Activated CD8-positive, alpha-beta memory T cell treated with anti-CD3 and anti-CD28 coated beads, Interleukin-2, amount 10 ng/mL, durations not matched to agents 7 days and 5 days (primary cell): ENCODE data around the gene FLII. TPM values are rescaled to one million over a fixed set of nuclear protein-coding genes. Genes with fewer than 3 reads are reported as not detected.

ENCODE experiments used
- ATAC-seq: fragments of 150-1000 bp; cut with Tn5 transposase; one replicate; pipeline ENCODE4 v1.10.0; 2021; ENCODE audit warnings: moderate library complexity
- CTCF ChIA-PET: fragments of 350-600 bp; sonication (Branson Sonifier 250); formaldehyde crosslinking; loops from one replicate; lab custom pipeline; 2021; ENCODE audit warnings: antibody characterized with exemption; lab: Charles Lee
- DNase-seq: peaks from one replicate; pipeline ENCODE4 v3.0.0-alpha.2; 2020
- H3K27ac Mint-ChIP-seq: one replicate; pipeline ENCODE4 v1.8.0; 2021; ENCODE audit warnings: mild to moderate bottlenecking, mixed read lengths
- H3K27me3 Mint-ChIP-seq: one replicate; pipeline ENCODE4 v1.8.0; 2021; ENCODE audit warnings: mixed read lengths
- H3K36me3 Mint-ChIP-seq: one replicate; pipeline ENCODE4 v1.8.0; 2021; ENCODE audit warnings: mild to moderate bottlenecking, mixed read lengths
- H3K4me1 Mint-ChIP-seq: one replicate; pipeline ENCODE4 v1.8.0; 2021; ENCODE audit warnings: mixed read lengths
- H3K4me3 Mint-ChIP-seq: one replicate; pipeline ENCODE4 v1.8.0; 2021; ENCODE audit warnings: mild to moderate bottlenecking, moderate library complexity, mixed read lengths
- H3K9me3 Mint-ChIP-seq: one replicate; pipeline ENCODE4 v1.8.0; 2022; ENCODE audit warnings: low read depth, mixed read lengths
- total RNA-seq, 2 experiments: library from RNA; stranded (reverse); gene quantifications; one replicate each; pipeline ENCODE4 v1.2.3, GENCODE V29; 2021

Gene FLII
- total RNA-seq, 2 experiments from 2014 or later, result 338 to 357 TPM

DNA sequence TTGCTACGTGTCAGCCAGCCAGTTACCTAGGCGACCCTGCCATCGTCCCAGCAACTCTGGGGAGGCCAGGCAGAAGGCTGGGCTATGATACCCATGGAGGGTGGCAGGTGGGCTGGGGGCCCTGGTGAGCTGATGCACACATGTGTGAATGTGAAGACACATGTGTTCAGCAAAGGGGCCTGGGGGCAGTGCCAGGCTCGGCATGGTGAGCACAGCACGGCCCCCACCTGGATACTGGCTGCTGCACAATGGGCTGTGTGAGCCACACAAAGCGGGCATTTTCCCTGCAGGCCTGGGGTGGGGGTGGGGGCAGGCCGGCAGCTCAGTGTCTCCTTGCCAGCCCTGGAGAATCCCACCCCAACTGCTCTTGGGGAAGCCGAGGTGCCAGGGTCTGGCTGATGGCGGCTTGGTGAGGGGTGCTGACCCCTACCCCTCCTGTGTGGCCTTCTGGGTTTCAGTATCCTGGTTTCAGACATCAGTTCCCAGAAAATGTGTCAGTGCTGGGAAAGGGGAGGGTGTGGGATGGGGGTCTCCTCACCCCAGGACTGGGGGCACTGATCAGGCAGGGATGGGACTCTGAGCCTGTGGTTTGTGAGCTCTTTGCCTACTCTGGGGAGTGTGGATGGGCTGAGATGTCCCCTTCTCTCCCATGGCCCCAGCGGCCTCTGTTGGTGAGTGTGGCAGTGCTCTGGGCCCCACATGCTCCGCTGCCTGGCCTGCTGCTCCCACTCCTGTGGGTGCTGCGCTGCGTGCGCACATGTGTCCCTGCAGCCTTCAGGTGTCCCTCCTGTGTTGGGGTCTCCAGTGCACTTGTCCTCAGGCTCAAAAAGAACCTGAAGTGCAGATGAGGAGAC is 28.0 kb downstream of the FLII start:
- CTCF ChIA-PET, result no interaction called here
- H3K9me3 Mint-ChIP-seq, result no peaks in the 10 kb centered on the region
- H3K27me3 Mint-ChIP-seq, result no peaks in the 10 kb centered on the region
- H3K4me3 Mint-ChIP-seq, result no peak overlapping the region
- DNase-seq, result no peak
- ATAC-seq, result no peak
- peaks cover 18% of the 10 kb centered on the region for H3K4me1 Mint-ChIP-seq
- no peak overlapping the region for H3K27ac Mint-ChIP-seq
- peaks cover 2% of the 10 kb centered on the region for H3K36me3 Mint-ChIP-seq

DNA sequence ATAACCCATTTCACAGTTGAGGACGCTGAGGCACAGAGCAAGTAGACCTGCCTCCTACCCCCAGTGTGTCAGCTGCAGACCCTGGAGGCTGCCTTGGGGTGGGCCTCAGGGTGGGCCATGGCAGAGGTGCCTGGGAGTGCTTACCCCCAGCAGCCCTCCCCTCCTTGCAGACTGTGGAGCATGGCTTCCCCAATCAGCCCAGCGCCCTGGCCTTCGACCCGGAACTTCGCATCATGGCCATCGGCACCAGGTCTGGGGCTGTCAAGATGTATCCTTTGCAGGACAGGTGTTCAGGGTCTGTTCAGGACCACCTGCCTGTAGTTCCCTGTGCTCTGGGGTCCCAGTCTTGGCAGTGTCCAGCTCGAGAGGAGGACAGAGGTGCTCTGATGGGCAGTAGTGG is 28.8 kb downstream of the FLII start:
- Mint-ChIP-seq H3K4me3 (no peak overlapping the region), H3K27ac (no peak overlapping the region)
- CTCF ChIA-PET, result no interaction called here

DNA sequence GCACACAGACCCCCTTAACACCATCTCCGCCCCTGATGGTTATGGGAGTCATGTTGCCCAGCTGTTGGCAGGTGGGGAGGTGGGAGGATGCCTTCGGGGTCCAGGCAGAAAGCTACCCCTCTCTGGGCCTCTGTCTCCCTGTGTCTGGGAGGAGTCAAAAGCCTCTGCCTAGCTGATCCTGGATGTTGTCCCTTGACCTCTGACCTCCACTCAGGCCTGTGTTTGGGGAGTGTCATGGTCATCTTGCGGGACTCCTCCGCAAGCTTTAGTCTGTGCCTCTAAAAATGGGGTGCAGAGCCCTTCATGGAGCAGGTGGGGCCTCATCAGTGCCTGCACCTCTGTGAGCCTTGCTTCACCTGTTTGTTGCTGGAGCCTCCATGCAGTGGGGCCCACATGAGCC is 29.3 kb downstream of the FLII start:
- Mint-ChIP-seq H3K36me3 (peaks cover 2% of the 10 kb centered on the region), H3K27ac (no peak overlapping the region), H3K27me3 (no peaks in the 10 kb centered on the region), H3K4me3 (no peak overlapping the region), H3K4me1 (peaks cover 19% of the 10 kb centered on the region), H3K9me3 (no peaks in the 10 kb centered on the region)
- DNase-seq (no peak), ATAC-seq (no peak)
- CTCF ChIA-PET, result no interaction called here

More for the DNA sequence above, 28.8 kb downstream of the FLII start:
- no peak for DNase-seq
- Mint-ChIP-seq H3K4me1 (peaks cover 19% of the 10 kb centered on the region), H3K27me3 (no peaks in the 10 kb centered on the region), H3K9me3 (no peaks in the 10 kb centered on the region), H3K36me3 (peaks cover 2% of the 10 kb centered on the region)
- ATAC-seq, result no peak

DNA sequence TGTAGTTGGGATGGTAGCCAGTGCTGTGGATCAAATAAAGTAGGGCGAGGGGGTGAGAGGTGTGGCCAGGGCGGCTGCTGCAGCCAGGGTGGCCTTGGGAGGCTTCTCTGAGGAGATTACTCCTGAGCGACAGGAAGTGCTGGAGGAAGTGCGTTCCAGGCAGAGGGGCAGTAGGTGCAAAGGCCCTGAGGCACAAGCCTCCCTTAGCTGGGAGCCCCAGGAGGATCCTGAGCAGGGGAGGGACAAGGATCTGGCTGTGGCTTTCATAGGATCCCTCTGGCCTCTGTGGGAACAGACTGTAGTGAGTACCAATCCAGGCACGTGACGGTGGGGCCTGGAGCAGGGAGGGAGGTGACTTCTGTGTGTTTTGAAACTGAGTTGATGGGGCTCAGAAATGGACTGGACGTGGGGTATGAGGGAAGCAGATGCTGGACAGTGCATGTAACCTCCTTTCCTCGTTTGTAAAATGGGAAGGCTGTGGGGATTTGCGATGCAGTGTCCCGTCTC is 30.3 kb downstream of the FLII start:
- Mint-ChIP-seq H3K27ac (no peak overlapping the region), H3K4me3 (no peak overlapping the region), H3K4me1 (peaks cover 19% of the 10 kb centered on the region), H3K27me3 (no peaks in the 10 kb centered on the region), H3K9me3 (no peaks in the 10 kb centered on the region), H3K36me3 (peaks cover 2% of the 10 kb centered on the region)
- CTCF ChIA-PET, result no interaction called here
- no peak for DNase-seq
- no peak for ATAC-seq

DNA sequence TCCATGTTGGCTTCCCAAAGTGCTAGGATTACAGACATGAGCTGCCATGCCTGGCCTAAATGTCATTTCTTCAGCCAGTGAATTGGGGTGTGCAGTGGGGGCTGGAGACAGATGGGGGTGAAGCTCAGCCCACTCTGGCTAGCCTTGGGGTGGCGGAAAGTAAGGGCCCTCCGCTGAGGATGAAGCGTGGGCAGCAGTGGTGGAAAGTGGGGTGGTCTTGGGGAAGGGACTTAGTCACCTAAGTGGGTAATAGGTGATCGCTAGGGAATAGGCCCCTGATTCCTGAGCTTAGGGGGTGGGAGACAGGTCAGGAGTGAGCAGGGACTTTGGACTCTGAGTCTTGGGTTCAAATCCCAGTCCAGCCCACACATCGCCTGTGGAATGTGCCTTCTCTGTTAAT is 30.9 kb downstream of the FLII start:
- Mint-ChIP-seq H3K4me1 (peaks cover 19% of the 10 kb centered on the region), H3K9me3 (no peaks in the 10 kb centered on the region), H3K4me3 (no peak overlapping the region), H3K27ac (no peak overlapping the region), H3K36me3 (peaks cover 2% of the 10 kb centered on the region), H3K27me3 (no peaks in the 10 kb centered on the region)
- CTCF ChIA-PET, result interaction anchor here (1.4 to 1.5 kb wide), 2 partner anchors 10 to 20 kb away, joined by 3 to 5 read pairs; no protein-coding TSS in a partner anchor
- ATAC-seq, result no peak
- DNase-seq, result no peak

DNA sequence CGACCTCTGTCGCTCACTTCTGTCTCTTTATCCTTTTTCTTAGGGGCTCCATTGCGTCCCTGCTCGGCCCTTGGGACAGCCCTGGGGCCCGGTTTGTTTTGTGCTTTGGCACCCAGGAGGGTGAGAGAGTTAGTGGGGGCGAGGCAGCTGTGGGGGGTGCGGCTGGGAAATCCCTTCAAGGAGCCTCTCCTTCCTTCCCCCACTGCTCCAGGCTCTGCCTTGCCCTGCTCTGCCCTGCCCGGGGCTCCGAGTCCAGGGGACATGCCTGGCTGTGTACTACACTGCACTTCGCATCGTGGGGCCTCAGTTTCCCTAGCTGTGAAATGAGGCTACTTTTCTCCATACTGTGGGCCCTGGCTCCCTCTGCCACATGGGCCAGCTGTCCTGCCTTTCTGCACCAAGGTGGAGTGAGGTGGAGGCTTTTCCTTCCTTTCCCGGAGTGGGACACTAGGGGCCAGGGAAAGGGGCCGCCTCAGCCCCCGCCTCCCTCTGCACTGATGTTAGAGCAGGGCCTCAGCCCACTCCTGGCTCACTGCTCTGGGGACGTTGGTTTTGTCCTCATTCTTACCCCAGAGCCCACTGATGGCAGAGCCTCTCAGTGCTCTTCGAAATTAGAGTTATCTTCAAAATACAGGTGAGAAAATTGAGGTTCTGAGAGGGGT is 32.1 kb downstream of the FLII start:
- Mint-ChIP-seq H3K27ac (peak overlapping the region; percentile 87), H3K9me3 (no peaks in the 10 kb centered on the region), H3K27me3 (no peaks in the 10 kb centered on the region), H3K36me3 (peaks cover 2% of the 10 kb centered on the region), H3K4me3 (peak overlapping the region; percentile 95), H3K4me1 (peaks cover 20% of the 10 kb centered on the region)
- CTCF ChIA-PET, result interaction anchor here (1.4 to 1.5 kb wide), 2 partner anchors 8 to 21 kb away, joined by 3 to 5 read pairs; no protein-coding TSS in a partner anchor
- ATAC-seq, result no peak
- DNase-seq, result no peak

DNA sequence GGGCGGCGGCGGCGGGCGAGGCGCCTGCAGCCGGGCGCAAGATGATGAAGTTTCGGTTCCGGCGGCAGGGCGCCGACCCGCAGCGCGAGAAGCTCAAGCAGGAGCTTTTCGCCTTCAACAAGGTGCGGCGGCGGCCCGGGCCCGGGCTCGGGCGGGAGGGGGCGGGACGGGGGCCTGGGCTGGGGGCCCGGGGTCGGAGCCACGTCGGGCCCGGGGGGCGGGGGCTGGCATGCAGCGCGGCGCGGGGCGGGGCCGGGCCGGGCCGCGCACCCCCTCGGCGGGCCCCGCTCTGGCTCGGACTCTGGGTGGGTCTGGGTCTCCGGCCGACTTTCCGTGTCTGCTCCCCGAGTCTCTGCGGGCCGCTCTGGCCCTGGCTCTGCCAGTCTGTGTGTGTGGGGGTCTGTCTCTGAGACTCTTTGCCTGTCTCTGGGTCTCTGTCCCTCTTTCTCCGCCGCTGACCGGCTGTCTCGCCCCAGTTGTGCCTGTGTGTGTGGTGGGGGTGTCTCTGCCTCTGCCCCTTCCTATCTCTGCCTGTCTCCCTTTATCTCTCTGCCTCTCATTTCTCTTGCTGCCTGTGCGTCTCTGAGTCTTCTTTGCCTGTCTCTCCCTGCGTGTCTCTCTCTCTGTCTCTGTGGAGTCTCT is 32.8 kb downstream of the FLII start:
- Mint-ChIP-seq H3K9me3 (no peaks in the 10 kb centered on the region), H3K27ac (peak overlapping the region; percentile 87)

DNA sequence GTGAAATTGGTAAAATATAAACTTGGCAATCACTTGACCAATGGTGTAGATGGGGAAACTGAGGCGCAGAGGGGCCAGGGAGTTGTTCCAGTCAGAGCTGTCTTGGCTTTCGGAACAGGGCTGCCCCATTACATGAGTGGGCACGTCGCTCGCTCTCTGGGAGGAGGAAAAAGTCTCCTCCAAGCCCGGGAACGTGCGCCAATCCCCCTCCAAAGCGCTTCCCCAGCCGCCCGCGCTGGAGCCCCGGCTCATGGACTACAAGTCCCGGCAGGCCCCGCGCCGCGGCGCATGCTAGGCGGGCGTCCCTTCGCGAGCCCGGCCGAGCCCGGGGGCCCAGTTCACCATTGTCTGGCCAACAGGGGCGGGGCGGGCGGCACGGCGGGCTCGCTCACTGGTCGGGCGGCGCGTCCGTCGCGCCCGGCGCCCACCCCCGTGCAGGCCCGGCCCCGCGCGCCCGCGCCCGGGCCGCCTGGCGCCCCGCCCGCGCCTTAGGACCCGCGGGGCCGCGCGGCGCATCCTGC is 33.4 kb downstream of the FLII start, which contains the start of gene LLGL1:
Gene LLGL1, plus strand, starts transcription at position 515 of the 521 bp plus-strand sequence. CDS start 48 bp downstream, outside the sequence.
- peak within 1 kb of the TSS; percentile 87 for H3K27ac Mint-ChIP-seq
- H3K36me3 Mint-ChIP-seq, result peaks cover 2% of the 10 kb centered on the region
- no peaks in the 10 kb centered on the region for H3K27me3 Mint-ChIP-seq
- CTCF ChIA-PET, result interaction anchor here (1.1 kb wide), 1 partner anchor 22 kb away, joined by 3 read pairs; no protein-coding TSS in a partner anchor
- peak within 1 kb of the TSS; percentile 95 for H3K4me3 Mint-ChIP-seq
- peak; percentile 97 for DNase-seq
- peak; percentile 99 for ATAC-seq
- no peaks in the 10 kb centered on the region for H3K9me3 Mint-ChIP-seq
- H3K4me1 Mint-ChIP-seq, result peaks cover 25% of the 10 kb centered on the region

More for the DNA sequence above, 32.8 kb downstream of the FLII start:
- Mint-ChIP-seq H3K36me3 (peaks cover 2% of the 10 kb centered on the region), H3K27me3 (no peaks in the 10 kb centered on the region), H3K4me1 (peaks cover 24% of the 10 kb centered on the region), H3K4me3 (peak overlapping the region; percentile 95)
- CTCF ChIA-PET, result interaction anchor here (1.1 kb wide), 1 partner anchor 22 kb away, joined by 3 read pairs; no protein-coding TSS in a partner anchor
- peak; percentile 45 for ATAC-seq
- DNase-seq, result no peak

DNA sequence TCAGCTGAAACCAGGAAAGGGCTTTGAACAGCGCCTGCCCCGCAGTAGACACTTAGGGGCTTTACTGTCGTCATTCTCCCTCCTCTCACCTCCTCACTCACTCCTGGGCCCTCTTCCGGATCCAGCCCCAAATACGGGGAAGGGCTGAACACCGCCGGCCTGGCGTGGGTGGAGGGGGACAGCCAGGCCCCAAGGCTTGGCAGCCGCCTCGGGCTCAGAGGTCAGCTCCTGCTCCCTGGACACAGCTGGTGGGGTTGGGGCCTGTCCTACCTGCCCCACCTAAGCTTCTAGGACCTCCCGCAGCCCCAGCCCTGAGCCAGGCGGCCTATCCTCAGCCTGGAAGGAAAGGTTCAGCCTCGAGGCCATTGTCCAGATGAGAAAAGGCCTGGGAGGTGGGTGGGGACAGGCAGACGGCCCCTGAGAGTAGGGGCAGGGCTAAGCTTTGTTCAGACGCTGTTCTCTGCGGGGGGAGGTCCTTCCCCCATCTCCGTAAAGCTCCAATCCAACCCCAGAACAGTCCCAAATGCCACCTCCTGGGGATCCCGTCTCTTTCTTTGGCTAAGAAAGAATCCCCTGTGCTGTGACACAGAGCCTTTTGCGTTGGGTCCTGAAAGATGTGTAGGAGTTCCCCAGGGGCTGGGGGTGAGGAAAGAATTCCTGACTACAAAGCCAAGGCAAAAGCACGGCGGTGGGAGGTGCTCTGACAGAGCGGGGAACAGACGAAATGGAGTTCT is 34.0 kb downstream of the FLII start:
- CTCF ChIA-PET, result interaction anchor here (1.1 to 1.2 kb wide), 3 partner anchors 9 to 84 kb away, joined by 3 to 5 read pairs (median 3); no protein-coding TSS in a partner anchor

DNA sequence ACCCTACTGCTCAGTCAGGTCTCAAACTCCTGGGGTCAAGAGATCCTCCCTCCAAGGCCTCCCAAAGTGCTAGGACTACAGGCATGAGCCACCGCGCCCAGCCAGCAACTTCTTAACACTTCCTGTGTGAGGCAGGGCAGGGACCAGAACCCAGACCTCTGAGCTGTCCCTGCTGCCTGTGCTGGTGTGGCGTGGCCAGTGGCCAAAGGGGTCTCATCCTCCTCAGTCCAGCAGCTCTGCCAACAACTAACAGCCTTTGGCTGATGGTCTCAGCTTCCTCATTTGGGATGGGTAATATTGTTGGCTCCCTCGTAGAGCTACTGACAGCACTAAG is 34.5 kb downstream of the FLII start:
- CTCF ChIA-PET, result interaction anchor here (1.1 to 1.2 kb wide), 2 partner anchors 8 to 84 kb away, joined by 3 to 5 read pairs; no protein-coding TSS in a partner anchor
- no peak for DNase-seq
- no peaks in the 10 kb centered on the region for H3K27me3 Mint-ChIP-seq
- peaks cover 25% of the 10 kb centered on the region for H3K4me1 Mint-ChIP-seq
- no peak overlapping the region for H3K4me3 Mint-ChIP-seq
- ATAC-seq, result no peak
- no peaks in the 10 kb centered on the region for H3K9me3 Mint-ChIP-seq
- peaks cover 2% of the 10 kb centered on the region for H3K36me3 Mint-ChIP-seq
- no peak overlapping the region for H3K27ac Mint-ChIP-seq

More for the DNA sequence above, 34.0 kb downstream of the FLII start:
- H3K4me3 Mint-ChIP-seq, result peak overlapping the region; percentile 68
- peak overlapping the region; percentile 52 for H3K27ac Mint-ChIP-seq
- no peak for ATAC-seq
- no peaks in the 10 kb centered on the region for H3K27me3 Mint-ChIP-seq
- no peaks in the 10 kb centered on the region for H3K9me3 Mint-ChIP-seq
- peaks cover 25% of the 10 kb centered on the region for H3K4me1 Mint-ChIP-seq
- H3K36me3 Mint-ChIP-seq, result peaks cover 2% of the 10 kb centered on the region
- no peak for DNase-seq

DNA sequence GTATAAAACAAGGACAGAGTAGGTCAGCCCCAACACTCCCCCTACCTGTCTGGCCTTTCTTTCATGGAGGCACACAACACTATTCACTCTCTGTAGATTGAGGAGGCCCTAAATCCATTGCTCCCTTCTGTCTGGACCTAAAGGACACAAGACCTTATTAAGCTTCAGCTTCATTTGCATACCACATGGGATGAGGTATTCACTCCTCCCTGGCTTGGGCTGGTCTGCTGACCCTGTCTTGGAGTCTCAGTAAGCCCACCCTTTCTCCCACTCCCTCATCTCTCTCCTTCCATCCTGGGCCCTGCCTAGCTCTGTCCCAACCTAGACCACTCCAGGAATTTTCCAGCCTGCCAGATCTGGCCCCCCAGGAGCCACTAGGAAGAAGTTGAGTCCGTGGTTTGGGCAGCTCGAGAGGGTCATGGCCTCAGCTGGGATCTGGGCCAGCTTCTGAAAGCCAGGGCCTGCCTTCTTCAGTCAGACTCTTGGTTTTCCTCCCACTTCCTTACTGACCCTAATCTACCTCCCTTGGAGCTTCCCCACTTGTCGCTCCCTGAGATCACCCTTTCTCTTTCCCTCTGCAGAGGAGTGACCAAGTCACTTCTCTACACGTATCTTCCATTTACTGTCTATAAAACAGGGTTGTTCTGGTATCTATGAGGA is 39.7 kb downstream of the FLII start:
- Mint-ChIP-seq H3K9me3 (no peaks in the 10 kb centered on the region), H3K27ac (no peak overlapping the region), H3K4me1 (peaks cover 6% of the 10 kb centered on the region), H3K36me3 (no peaks in the 10 kb centered on the region), H3K27me3 (no peaks in the 10 kb centered on the region), H3K4me3 (no peak overlapping the region)
- CTCF ChIA-PET, result interaction anchor here (0.9 to 1.3 kb wide), 2 partner anchors 8 to 21 kb away, joined by 3 to 5 read pairs; no protein-coding TSS in a partner anchor
- DNase-seq, result no peak
- no peak for ATAC-seq
